SK-N-SH treated with all-trans-retinoic acid at 6 μM for 48 hours (cell line): ENCODE results near the gene FOXN1.

Experiments used
- ATAC-seq: fragments of 200-7000 bp; cut with Tn5 transposase; 3 replicates; pipeline ENCODE4 v1.9.1; 2020; ENCODE audit warnings: mild to moderate bottlenecking, moderate library complexity
- ARNTL ChIP-seq: fragments of 450-650 bp; formaldehyde crosslinking; IDR thresholded peaks from 2 replicates; pipeline ENCODE4 v1.5.0; 2020; ENCODE audit warnings: low read depth, mild to moderate bottlenecking, moderate library complexity, borderline replicate concordance
- BACH2 ChIP-seq: fragments of 250-450 bp; sonication (Bioruptor Pico); IDR thresholded peaks from 2 replicates; pipeline ENCODE4 v1.9.0; 2021; ENCODE audit warnings: mild to moderate bottlenecking, borderline replicate concordance
- CSDC2 ChIP-seq: fragments of 250-450 bp; sonication (Bioruptor Pico); IDR thresholded peaks from 2 replicates; pipeline ENCODE4 v1.5.0; 2020; ENCODE audit warnings: mild to moderate bottlenecking, moderate library complexity
- ESRRG ChIP-seq: fragments of 250-450 bp; sonication (Bioruptor Pico); IDR thresholded peaks from 2 replicates; pipeline ENCODE4 v1.6.1; 2021; ENCODE audit warnings: mild to moderate bottlenecking
- ISL1 ChIP-seq: fragments of 250-450 bp; sonication (Bioruptor Pico); IDR thresholded peaks from 2 replicates; pipeline ENCODE4 v2.1.2; 2022; ENCODE audit warnings: mild to moderate bottlenecking, moderate library complexity
- OSR1 ChIP-seq: fragments of 250-450 bp; sonication (Bioruptor Pico); IDR thresholded peaks from 2 replicates; pipeline ENCODE4 v1.8.0; 2022; ENCODE audit warnings: moderate library complexity, mild to moderate bottlenecking, inconsistent platforms
- RARB ChIP-seq: fragments of 250-450 bp; sonication (Bioruptor Pico); IDR thresholded peaks from 2 replicates; pipeline ENCODE4 v1.8.0; 2021; ENCODE audit warnings: mild to moderate bottlenecking, moderate library complexity
- SNAI2 ChIP-seq: fragments of 250-450 bp; sonication (Bioruptor Pico); IDR thresholded peaks from 2 replicates; pipeline ENCODE4 v1.5.0; 2020; ENCODE audit warnings: mild to moderate bottlenecking, moderate library complexity
- TCF4 ChIP-seq: fragments of 250-450 bp; sonication (Bioruptor Pico); IDR thresholded peaks from 2 replicates; pipeline ENCODE4 v1.8.0; 2021; ENCODE audit warnings: mild to moderate bottlenecking, moderate library complexity, borderline replicate concordance
- TOX ChIP-seq: fragments of 250-450 bp; sonication (Bioruptor Pico); IDR thresholded peaks from 2 replicates; pipeline ENCODE4 v1.8.0; 2021; ENCODE audit warnings: mild to moderate bottlenecking, moderate library complexity, borderline replicate concordance
- ZC3H10 ChIP-seq: fragments of 250-450 bp; sonication (Bioruptor Pico); IDR thresholded peaks from 2 replicates; pipeline ENCODE4 v1.5.1; 2021; ENCODE audit warnings: mild to moderate bottlenecking, moderate library complexity
- ZFP3 ChIP-seq: fragments of 250-450 bp; sonication (Bioruptor Pico); IDR thresholded peaks from 2 replicates; pipeline ENCODE4 v1.5.0; 2020; ENCODE audit warnings: mild to moderate bottlenecking, moderate library complexity
- ZFP30 ChIP-seq: fragments of 450-650 bp; formaldehyde crosslinking; IDR thresholded peaks from 2 replicates; pipeline ENCODE4 v1.5.0; 2022; ENCODE audit warnings: mild to moderate bottlenecking, moderate library complexity
- ZNF565 ChIP-seq: fragments of 450-650 bp; formaldehyde crosslinking; conservative IDR thresholded peaks from 2 replicates; pipeline ENCODE4 v1.5.0; 2020; ENCODE audit warnings: low read depth, mild to moderate bottlenecking, moderate library complexity
- ZNF70 ChIP-seq: fragments of 450-650 bp; formaldehyde crosslinking; IDR thresholded peaks from 2 replicates; pipeline ENCODE4 v1.5.0; 2020; ENCODE audit warnings: mild to moderate bottlenecking, moderate library complexity
- ZNF8 ChIP-seq: fragments of 450-650 bp; formaldehyde crosslinking; IDR thresholded peaks from 2 replicates; pipeline ENCODE4 v1.5.0; 2020; ENCODE audit warnings: mild to moderate bottlenecking, moderate library complexity
- TF ChIP-seq, protein P1 (sequence below): fragments of 250-450 bp; sonication (Bioruptor Pico); IDR thresholded peaks from 2 replicates; pipeline ENCODE4 v1.5.1; 2020; ENCODE audit warnings: low read depth, mild to moderate bottlenecking, moderate library complexity
- TF ChIP-seq, protein P2 (sequence below): fragments of 250-450 bp; sonication (Bioruptor Pico); IDR thresholded peaks from 2 replicates; pipeline ENCODE4 v1.5.1; 2021; ENCODE audit warnings: mild to moderate bottlenecking, moderate library complexity
- TF ChIP-seq, protein P3 (sequence below): fragments of 250-450 bp; sonication (Bioruptor Pico); IDR thresholded peaks from 2 replicates; pipeline ENCODE4 v1.5.0; 2020; ENCODE audit warnings: mild to moderate bottlenecking, moderate library complexity

Gene FOXN1

DNA sequence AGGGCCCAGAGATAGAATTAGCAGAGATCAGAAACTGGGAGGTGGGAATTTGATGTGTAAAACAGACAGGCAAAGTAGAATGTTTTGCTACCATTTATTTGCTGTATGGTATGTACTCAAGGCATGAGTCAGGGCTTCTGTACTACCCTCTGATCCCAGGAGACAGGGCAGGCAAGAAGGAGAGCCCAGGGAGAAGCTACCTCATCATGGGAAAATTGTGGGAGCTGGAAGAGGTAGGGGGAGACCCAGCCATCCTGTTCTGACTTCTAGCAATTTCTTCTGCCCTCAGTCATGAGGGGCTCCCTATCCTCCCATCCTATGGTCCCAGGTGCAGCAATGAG, 66.9 kb downstream of the FOXN1 start:
- TF ChIP-seq, protein P1, sequence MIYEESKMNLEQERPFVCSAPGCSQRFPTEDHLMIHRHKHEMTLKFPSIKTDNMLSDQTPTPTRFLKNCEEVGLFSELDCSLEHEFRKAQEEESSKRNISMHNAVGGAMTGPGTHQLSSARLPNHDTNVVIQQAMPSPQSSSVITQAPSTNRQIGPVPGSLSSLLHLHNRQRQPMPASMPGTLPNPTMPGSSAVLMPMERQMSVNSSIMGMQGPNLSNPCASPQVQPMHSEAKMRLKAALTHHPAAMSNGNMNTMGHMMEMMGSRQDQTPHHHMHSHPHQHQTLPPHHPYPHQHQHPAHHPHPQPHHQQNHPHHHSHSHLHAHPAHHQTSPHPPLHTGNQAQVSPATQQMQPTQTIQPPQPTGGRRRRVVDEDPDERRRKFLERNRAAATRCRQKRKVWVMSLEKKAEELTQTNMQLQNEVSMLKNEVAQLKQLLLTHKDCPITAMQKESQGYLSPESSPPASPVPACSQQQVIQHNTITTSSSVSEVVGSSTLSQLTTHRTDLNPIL: no peak
- TF ChIP-seq ZFP3 (CRISPR knock-in tag) (no peak), ARNTL (no peak), ZC3H10 (CRISPR knock-in tag) (no peak), TOX (CRISPR knock-in tag) (no peak), CSDC2 (CRISPR knock-in tag) (no peak), ZNF8 (CRISPR knock-in tag) (no peak), ESRRG (CRISPR knock-in tag) (no peak), ZFP30 (CRISPR knock-in tag) (no peak), ISL1 (CRISPR knock-in tag) (no peak), SNAI2 (CRISPR knock-in tag) (no peak), RARB (CRISPR knock-in tag) (no peak), ZNF70 (CRISPR knock-in tag) (no peak)
- TF ChIP-seq, protein P2, sequence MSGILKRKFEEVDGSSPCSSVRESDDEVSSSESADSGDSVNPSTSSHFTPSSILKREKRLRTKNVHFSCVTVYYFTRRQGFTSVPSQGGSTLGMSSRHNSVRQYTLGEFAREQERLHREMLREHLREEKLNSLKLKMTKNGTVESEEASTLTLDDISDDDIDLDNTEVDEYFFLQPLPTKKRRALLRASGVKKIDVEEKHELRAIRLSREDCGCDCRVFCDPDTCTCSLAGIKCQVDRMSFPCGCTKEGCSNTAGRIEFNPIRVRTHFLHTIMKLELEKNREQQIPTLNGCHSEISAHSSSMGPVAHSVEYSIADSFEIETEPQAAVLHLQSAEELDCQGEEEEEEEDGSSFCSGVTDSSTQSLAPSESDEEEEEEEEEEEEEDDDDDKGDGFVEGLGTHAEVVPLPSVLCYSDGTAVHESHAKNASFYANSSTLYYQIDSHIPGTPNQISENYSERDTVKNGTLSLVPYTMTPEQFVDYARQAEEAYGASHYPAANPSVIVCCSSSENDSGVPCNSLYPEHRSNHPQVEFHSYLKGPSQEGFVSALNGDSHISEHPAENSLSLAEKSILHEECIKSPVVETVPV: no peak
- no peak for ATAC-seq

DNA sequence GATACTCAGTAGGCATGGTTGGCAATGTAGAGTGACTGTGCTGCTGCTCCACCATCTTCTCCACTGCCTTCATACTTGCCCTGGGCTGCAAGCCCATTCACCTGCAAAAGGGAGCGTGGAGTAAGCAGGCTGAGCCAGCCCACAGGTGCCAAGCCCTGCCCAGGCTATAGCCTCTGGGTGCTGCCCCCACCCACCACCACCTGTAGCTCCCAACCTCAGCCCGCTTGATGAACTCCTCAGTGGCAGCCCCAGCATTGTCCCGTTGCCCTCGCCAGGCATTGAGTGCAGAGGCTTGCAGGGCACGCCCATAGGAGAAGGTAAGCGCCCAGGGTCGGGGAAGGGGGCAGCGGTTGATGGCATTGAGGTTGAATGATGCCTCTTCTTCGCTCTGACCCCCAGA, 67.4 kb downstream of the FOXN1 start:
- no peak for ATAC-seq
- TF ChIP-seq ISL1 (CRISPR knock-in tag) (no peak), CSDC2 (CRISPR knock-in tag) (no peak), BACH2 (CRISPR knock-in tag) (no peak), ZNF8 (CRISPR knock-in tag) (no peak), ARNTL (no peak), ZNF565 (CRISPR knock-in tag) (no peak), SNAI2 (CRISPR knock-in tag) (no peak), OSR1 (CRISPR knock-in tag) (no peak), TOX (CRISPR knock-in tag) (no peak), ZFP30 (CRISPR knock-in tag) (no peak), ESRRG (CRISPR knock-in tag) (no peak), RARB (CRISPR knock-in tag) (no peak)
- TF ChIP-seq, protein P3, sequence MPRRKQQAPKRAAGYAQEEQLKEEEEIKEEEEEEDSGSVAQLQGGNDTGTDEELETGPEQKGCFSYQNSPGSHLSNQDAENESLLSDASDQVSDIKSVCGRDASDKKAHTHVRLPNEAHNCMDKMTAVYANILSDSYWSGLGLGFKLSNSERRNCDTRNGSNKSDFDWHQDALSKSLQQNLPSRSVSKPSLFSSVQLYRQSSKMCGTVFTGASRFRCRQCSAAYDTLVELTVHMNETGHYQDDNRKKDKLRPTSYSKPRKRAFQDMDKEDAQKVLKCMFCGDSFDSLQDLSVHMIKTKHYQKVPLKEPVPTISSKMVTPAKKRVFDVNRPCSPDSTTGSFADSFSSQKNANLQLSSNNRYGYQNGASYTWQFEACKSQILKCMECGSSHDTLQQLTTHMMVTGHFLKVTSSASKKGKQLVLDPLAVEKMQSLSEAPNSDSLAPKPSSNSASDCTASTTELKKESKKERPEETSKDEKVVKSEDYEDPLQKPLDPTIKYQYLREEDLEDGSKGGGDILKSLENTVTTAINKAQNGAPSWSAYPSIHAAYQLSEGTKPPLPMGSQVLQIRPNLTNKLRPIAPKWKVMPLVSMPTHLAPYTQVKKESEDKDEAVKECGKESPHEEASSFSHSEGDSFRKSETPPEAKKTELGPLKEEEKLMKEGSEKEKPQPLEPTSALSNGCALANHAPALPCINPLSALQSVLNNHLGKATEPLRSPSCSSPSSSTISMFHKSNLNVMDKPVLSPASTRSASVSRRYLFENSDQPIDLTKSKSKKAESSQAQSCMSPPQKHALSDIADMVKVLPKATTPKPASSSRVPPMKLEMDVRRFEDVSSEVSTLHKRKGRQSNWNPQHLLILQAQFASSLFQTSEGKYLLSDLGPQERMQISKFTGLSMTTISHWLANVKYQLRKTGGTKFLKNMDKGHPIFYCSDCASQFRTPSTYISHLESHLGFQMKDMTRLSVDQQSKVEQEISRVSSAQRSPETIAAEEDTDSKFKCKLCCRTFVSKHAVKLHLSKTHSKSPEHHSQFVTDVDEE (CRISPR knock-in tag): no peak
- TF ChIP-seq, protein P2: no peak

DNA sequence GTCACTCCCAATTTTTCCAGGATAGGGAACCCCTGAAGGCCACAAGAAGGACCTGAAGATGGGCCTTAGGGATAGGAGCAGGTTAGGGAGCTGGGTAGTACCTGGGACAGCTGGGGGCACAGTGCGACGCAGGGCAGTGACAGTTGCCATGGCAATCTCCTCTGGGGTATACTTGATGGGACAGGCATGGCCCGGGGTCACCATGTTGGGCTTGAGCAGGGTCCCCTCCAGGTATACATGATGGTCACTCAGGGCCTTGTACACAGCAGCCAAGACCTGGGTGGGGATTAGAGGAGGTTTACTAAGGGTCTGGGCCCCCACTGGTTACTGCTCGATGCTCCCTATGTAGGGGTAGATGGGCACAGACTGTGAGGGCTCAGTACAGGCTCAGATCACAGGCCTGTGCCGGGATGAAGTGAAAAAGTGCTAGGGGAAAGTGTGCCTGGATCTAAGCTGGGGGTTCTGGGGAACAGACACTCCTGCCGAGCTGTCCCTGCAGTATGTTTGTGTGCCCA, 67.9 kb downstream of the FOXN1 start:
- no peak for ATAC-seq
- TF ChIP-seq, protein P1: no peak
- TF ChIP-seq ZFP30 (CRISPR knock-in tag) (no peak), TCF4 (CRISPR knock-in tag) (no peak), ESRRG (CRISPR knock-in tag) (no peak), ZNF70 (CRISPR knock-in tag) (no peak), ZNF565 (CRISPR knock-in tag) (no peak), BACH2 (CRISPR knock-in tag) (no peak), ZC3H10 (CRISPR knock-in tag) (no peak)
- TF ChIP-seq, protein P3 (CRISPR knock-in tag): no peak
